OCI-LY7 (cell line): ENCODE measurements around the gene ISYNA1.

ENCODE experiments used
- CTCF ChIP-seq: fragments of 200-600 bp; sonication (generic); conservative IDR thresholded peaks from 2 replicates; pipeline ENCODE4 v1.5.1; 2014; ENCODE audit warnings: mild to moderate bottlenecking, antibody characterized with exemption, low read length, moderate library complexity, mixed read lengths
- EZH2phosphoT487 ChIP-seq: fragments of 200-600 bp; sonication (generic); IDR thresholded peaks from 2 replicates; pipeline ENCODE4 v1.6.1; 2018; ENCODE audit warnings: low read depth, borderline replicate concordance, mild to moderate bottlenecking, mixed run types, antibody characterized with exemption, low read length, moderate library complexity, mixed read lengths

DNA sequence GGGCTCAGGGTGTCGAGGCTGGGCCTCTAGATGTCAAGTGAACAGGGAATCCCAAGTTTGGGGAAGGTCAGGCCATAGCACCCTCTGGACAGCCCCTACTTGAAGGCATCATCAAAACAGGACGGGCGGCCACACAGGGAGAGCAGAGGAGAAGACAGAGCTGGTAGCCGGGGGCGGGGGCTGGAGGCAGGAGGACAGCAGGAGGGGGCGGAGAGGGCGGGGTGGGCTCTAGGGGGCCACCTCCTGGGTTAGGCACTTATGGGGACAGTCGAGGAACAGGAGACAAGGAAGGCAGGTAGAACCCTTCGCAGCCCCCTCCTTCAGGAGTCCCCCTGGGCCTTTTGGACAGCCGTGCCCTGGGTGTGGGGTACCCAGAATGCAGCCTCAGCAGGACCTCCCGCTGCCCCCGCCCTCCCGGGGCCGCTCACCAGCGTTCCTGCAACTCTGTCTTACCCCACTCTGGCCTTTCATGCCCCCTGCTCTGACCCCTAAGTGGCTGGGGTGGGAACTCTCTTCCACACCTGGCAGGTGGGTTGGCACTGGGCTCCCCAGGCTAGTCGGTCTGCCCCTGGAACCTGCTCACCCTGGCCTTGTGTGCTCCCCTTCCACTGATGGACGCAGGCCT, 12.9 kb downstream of the ISYNA1 start:
- TF ChIP-seq CTCF (no peak), EZH2phosphoT487 (no peak)
